Sciatic nerve (tissue), 2 donors: Measurements from ENCODE around the gene ZC3H7A. TPM values are rescaled to one million over a fixed set of nuclear protein-coding genes. Genes with fewer than 3 reads are reported as not detected.
A peak's percentile ranks its signal among the peaks of the same experiment; 100 is the strongest.
"Not testable (repeated sequence)": the region's sequence is repeated elsewhere in the genome, so short reads cannot be mapped to it uniquely, and the experiment has no call there.

Experiments used
- ATAC-seq: fragments of 200-7000 bp; cut with Tn5 transposase; one replicate; pipeline ENCODE4 v1.9.1; 2020; ENCODE audit warnings: mild to moderate bottlenecking, moderate library complexity
- DNase-seq: peaks from one replicate; pipeline ENCODE4 v3.0.0-alpha.2; 2020; ENCODE audit warnings: low spot score
- intact Hi-C: fragments of 100-400 bp; cut with DNase I; formaldehyde crosslinking; loops from one replicate; pipeline ENCODE4 v1.14.2; 2022
- total RNA-seq: library from RNA; stranded (reverse); fragmentation: NEBNext Ultra II Directional; extraction: Animal tissue kit (Norgen Biotek cat#: 25700); gene quantifications from one replicate; pipeline ENCODE4 v1.2.1, GENCODE V29; 2021
- donor health status: DM: no; HTN: no; CAD: no.
- donor health status: DM: no; HTN: no; CAD: no.

Gene ZC3H7A, protein sequence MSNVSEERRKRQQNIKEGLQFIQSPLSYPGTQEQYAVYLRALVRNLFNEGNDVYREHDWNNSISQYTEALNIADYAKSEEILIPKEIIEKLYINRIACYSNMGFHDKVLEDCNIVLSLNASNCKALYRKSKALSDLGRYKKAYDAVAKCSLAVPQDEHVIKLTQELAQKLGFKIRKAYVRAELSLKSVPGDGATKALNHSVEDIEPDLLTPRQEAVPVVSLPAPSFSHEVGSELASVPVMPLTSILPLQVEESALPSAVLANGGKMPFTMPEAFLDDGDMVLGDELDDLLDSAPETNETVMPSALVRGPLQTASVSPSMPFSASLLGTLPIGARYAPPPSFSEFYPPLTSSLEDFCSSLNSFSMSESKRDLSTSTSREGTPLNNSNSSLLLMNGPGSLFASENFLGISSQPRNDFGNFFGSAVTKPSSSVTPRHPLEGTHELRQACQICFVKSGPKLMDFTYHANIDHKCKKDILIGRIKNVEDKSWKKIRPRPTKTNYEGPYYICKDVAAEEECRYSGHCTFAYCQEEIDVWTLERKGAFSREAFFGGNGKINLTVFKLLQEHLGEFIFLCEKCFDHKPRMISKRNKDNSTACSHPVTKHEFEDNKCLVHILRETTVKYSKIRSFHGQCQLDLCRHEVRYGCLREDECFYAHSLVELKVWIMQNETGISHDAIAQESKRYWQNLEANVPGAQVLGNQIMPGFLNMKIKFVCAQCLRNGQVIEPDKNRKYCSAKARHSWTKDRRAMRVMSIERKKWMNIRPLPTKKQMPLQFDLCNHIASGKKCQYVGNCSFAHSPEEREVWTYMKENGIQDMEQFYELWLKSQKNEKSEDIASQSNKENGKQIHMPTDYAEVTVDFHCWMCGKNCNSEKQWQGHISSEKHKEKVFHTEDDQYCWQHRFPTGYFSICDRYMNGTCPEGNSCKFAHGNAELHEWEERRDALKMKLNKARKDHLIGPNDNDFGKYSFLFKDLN
- total RNA-seq: 91.1 TPM

DNA sequence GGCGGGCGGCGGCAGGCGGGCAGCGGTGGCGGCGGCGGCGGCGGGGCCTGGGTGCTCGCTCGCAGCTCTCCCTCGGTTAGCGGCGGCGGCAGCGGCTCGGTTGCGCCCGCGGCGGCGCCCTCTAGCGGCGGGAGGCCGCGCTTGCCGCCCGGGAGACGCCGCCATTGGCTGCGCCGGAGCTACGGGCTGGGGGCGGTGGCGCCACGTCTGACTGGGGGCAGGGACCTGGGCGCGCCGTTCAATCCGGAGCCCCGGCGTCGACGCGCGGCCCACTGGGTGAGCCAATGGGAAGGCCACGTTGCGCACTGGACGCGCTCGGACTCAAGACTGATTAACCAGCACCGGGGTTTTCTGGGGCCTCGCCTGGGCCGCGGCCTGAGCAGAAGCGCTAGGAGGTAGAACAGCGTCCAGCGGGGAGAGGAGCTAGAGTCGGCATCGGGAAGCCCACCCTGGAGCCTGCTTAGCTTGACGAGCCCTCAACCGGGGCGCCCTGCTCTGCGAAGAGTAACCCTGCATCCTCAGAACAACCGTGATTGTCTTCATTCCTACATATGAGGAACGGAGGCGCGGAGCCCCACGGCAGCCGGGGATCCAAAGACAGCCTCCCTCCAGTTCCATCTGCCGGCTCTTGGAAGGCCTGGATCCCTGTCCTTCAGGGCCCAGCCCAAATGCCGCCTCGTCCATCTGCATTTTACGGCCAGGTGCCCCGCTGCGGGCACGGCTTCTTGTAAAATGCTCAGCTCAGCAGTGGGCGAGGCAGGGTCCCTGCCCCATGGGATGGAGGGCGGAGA, at the start of gene ZC3H7A:
ZC3H7A (minus strand) TSS at position 93 of the 791 bp plus-strand sequence. CDS start 14,904 bp downstream, outside the sequence.
- DNase-seq: peak; percentile 97
- peak; percentile 99 for ATAC-seq
- intact Hi-C loops: loop anchor here (10.0 kb wide), 1 partner anchor 53 kb away; the partner anchor contains the start of gene TXNDC11

DNA sequence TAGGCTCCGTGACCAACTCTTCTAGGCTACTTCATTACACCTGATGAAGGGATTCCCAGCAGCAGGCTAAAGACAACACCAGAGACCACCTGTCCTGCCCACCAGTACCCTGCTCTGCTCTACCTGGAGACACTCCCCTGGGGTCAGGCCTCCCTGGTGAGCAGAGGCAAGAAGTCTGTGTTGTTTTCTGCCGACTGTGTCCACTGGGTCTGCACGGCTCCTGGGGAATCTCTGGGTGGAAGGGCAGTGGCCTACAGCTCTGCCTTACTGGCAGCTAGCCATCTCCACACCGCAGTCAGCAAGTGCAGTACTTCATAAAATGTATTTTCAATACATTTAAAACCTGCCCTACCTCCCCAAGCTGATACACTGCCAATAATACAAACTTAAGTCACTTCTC, 47.4 kb upstream of the ZC3H7A start:
- intact Hi-C loops: no loop called here

DNA sequence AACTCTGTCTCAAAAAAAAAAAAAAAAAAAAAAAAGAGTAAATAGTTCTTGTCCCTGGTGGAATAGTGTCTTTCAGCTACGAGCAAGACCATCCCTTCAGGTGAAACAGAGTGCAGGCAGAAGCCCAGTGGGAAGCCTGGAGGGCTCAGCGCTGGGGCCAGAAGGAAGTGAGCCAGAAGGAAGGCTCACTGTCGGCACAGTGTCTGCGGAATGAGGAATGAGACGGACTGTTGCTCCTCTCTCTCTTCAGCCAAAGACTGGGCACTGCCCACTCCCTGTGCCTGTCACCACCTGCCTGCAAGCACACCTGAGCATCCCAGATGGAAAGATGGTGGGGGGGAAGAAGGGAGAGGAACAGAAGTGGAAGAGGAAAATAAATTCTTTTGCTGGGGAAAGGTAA, 46.8 kb upstream of the ZC3H7A start:
- intact Hi-C loops: no loop called here
- no peak for DNase-seq
- no peak for ATAC-seq

More for the DNA sequence above, 47.4 kb upstream of the ZC3H7A start:
- ATAC-seq (no peak), DNase-seq (no peak)

DNA sequence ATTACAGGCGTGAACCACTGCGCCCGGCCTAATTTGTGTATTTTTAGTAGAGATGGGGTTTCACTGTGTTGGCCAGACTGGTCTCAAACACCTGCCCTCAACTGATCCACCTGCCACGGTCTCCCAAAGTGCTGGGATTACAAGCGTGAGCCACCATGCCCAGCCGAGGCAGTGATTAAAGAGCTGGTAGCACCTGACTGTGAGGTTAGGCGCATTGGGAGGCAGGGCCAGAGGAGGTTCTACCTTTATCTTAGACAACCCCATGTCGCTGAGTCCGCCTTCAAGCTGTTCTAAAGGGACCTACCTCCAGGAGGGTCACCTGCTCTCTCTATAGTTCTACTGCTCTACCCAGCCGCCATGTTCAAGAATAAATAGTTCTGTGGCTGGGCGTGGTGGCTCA, 46.1 kb upstream of the ZC3H7A start:
- ATAC-seq (no peak), DNase-seq (no peak)
- intact Hi-C loops: no loop called here

DNA sequence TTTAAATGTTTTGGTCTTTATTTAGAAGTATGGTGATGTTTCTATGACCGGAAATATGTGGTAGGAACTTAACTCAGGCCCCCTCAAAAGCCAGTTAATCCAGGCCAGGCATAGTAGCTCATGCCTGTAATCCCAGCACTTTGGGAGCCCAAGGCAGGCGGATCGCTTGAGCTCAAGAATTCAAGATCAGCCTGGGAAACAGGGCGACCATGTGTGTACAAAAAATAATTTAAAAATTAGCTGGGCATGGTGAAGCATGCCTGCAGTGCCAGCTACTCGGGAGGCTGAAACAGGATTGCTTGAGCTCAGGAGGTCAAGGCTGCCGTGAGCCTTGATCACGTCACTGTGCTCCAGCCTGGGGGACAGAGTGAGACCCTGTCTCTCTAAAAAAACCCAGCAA, 44.0 kb upstream of the ZC3H7A start:
- DNase-seq: no peak
- ATAC-seq: no peak
- intact Hi-C loops: no loop called here

DNA sequence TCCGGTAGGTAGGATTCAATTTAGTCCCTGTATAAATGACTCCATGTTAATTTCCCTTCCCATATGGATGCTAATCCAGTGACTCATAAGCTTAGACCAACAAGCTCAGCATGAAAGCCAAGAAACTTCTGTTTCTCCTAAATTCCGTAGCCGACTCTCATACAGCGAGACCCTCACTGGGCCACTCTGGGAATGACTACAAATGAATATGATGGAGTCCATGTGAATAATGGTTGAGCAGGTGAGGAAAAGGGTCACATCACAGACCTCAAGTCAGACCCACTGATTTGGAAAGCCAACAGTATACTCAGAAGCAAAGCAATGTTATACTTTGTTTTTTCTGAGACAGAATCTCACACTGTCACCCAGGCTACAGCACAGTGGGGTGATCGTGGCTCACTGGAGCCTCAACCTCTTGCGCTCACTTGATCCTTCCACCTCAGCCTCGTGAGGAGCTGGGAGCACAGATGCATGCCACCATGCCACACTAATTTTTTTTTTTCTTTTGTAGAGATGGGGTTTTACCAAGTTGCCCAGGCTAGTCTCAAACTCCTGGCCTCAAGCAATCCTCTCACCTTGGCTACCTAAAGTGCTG, 39.7 kb upstream of the ZC3H7A start:
- intact Hi-C loops: no loop called here

DNA sequence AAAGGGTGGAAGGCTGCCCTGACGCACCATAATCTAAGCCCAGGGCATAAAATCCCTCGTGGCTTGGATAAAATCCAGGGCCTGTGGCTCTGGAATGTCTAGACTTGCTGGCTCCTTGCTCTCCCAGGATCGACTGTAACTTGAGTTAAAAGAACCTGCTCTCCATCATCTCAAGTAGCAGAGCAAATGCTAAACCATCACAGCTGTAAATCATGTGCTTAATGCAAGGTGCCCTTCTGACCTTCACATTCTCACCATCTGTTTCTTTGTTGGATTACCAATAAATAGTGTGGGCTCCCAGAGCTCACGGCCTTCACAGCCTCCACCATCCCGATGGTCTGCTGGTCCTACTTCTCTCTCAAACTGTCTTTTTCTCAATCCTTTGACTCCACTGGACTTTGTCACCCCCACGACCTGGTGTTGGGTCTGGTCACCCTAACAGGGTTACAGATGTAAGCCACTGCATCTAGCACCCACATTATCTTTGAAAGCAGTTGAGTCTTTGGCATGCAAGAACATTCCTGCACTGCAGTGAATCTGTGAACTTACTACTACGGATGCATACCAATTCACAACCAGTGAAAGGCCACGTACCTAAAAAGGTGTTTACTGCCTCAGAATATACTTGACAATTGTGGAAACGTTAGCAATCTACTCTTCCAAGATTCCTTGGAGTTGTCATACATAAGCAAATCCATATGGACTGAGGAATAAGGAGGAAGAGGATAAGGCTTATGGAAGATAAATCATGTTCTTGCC, 39.0 kb upstream of the ZC3H7A start:
- DNase-seq (no peak), ATAC-seq (no peak)
- intact Hi-C loops: no loop called here

More for the DNA sequence above, 39.7 kb upstream of the ZC3H7A start:
- ATAC-seq (no peak), DNase-seq (no peak)

DNA sequence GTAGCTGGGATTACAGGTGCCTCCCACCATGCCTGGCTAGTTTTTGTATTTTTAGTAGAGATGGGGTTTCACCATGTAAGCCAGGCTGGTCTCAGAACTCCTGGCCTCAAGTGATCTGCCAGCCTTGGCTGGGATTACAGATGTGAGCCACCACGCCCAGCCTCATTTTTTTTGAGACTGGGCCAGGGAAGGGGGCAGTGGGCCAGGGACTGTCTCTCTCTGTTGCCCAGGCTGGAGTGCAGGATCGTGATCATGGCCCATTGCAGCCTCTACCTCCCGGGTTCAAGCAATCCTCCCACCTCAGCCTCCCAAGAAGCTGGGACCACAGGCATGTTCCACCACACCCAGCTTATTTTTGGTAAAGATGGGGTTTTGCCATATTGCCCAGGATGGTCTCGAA, 38.3 kb upstream of the ZC3H7A start:
- DNase-seq (no peak), ATAC-seq (no peak)
- intact Hi-C loops: no loop called here

DNA sequence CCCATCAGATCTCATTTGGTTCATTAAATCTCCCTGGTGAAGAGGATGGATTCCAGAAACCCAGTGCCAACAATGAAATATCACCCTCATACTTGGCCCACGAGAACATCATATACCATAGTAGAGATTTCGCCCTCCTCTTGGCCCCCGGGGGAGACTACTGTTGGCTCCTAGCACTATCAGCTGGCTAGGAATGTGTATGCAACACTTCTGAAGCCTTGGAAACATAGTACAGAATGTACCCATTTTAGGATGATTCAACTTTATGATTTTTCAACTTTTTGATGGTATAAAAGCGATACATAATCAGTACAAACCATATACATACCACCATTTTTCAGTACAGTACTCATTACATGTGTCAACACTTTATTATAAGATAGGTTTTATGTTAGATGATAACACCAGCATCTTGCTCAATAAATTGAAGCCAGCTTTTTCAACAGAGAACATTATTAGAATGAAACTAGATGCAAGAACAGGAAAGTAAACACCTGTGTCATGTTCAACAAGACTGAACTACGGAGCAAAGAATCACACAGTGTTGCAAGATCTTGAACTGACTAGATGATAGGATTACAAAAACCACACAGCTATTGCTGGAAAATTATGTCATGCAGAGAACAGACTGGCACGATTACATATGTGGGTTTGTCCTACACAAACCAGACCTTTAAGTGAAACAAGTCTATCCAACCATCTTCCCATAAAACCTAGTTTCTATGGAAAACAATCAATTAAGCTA, 37.1 kb upstream of the ZC3H7A start:
- intact Hi-C loops: no loop called here
- DNase-seq: no peak
- ATAC-seq: no peak

DNA sequence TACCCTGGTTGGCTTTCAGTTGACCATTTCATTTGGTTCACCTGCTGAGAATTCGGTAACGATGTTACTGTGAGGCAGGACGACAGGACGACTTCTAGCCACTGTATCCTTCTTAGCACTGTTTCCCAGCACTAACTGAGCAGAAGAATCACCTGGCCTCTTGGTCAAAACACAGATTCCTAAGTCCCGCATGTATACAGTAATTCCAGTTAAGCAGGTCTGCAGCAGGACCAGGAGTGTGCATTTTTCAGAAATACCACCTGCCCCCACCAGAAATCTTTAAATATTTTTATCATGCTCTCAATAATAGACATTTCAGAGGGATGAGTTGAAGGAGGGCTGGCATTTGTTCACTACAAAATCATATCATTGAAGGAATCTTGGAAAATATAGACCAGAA, 31.6 kb upstream of the ZC3H7A start:
- no peak for ATAC-seq
- no peak for DNase-seq
- intact Hi-C loops: no loop called here

DNA sequence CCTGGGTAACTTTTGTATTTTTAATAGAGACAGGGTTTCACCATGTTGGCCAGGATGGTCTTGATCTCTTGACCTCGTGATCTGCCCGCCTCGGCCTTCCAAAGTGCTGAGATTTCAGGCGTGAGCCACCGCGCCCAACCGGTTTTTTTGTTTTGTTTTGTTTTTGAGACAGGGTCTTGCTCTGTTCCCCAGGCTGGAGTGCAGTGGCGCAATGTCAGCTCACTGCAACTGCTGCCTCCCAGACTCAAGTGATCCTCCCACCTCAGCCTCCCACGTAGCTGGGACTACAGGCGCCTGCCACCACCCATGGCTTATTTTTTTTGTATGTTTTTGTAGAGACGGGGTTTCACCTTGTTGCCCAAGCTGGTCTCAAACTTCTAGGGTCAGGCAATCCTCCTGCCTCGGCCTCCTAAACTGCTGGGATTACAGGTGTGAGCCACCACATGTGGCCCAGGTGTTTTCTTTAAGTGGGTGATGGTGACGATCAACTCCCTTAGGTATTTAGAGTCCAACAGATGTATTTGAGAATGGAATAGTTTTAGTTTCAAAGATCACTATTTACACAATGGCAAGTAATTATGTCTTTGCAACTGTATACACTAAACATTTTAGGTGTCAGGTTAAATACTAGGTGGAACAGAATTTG, 28.6 kb upstream of the ZC3H7A start:
- intact Hi-C loops, ATAC-seq, DNase-seq: not testable (repeated sequence)

DNA sequence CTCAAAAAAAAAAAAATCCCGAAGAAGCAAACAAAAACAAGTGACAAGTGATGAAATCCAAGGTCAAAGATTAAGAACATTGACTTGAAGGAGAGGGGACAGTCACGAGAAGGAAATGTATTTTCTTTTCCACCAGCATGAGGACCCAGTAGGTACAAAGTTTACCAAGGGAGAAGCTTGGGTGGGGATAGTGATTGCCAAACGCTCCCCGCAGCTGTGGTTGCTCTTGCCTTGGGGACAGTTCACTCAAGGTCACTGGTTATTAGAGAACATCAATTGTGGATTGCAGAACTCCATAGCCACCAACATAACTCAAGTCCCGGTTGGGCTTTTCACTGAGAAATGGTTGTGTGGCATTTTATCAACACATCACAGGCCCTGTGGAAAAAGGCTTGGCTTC, 27.3 kb upstream of the ZC3H7A start:
- intact Hi-C loops: no loop called here
- ATAC-seq (peak; percentile 85), DNase-seq (no peak)

DNA sequence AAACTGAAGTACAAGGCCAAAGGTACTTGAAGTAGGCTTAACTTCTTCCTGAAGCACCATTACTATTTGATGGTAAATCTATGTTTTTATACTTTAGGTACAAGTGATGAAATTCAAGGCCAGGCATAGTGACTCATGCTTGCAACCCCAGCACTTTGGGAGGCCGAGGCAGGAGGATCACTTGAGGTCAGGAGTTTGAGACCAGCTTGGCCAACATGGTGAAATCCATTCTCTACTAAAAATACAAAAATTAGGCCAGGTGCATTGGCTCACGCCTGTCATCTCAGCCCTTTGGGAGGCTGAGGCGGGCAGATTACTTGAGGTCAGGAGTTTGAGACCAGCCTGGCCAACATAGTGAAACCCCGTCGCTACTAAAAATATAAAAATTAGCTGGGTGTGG, 26.6 kb upstream of the ZC3H7A start:
- ATAC-seq, intact Hi-C loops, DNase-seq: not testable (repeated sequence)

DNA sequence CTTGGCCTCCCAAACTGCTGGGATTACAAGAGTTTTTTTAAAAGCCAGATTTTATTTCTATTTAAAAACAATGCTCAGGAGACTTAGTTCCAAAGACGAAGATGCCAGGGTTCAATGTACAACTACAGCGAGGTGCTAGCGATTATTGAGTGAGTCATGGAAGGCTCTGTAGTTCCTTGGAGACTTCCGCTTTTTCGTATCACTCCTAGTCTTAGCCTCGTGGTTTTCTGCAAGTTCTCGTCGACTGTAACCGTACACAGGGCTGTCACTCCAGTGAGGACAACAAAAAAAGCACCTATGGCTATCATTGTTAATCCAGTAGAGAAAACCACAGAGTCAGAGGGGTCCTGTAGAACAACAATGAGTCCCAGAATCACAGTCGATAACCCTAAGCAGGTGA, 22.7 kb upstream of the ZC3H7A start:
- intact Hi-C loops: loop anchor here (10.0 kb wide), 1 partner anchor 415 kb away; no protein-coding TSS in a partner anchor
- DNase-seq (no peak), ATAC-seq (no peak)

DNA sequence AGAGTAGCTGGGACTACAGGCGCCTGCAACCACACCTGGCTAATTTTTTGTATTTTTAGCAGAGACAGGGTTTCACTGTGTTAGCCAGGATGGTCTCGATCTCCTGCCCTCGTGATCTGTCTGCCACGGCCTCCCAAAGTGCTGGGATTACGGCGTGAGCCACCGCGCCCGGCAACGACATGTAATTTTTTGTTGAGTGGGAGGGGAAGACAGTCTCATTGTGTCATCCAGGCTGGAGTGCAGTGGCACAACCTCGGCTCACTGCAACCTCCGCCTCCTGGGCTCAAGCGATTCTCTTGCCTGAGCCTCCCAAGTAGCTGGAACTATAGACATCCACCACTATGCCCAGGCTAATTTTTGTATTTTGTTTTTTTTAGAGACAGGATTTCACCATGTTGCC, 21.9 kb upstream of the ZC3H7A start:
- ATAC-seq, DNase-seq: not testable (repeated sequence)
- intact Hi-C loops: loop anchor here (10.0 kb wide), 1 partner anchor 414 kb away; no protein-coding TSS in a partner anchor

DNA sequence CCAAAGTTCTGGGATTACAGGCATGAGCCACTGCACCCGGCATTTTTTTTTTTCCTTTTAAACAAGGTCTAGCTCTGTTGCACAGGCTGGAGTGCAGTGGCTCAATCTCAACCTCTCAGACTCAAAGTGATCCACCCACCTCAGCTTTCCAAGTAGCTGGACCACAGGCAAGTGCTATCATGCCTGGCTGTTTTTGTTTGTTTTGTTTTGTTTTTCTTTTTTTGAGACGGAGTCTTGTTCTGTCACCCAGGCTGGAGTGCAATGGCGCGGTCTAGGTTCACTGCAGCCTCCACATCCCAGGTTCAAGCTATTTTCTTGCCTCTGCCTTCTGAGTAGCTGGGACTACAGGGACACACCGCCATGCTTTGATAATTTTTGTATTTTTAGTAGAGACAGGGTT, 19.1 kb upstream of the ZC3H7A start:
- ATAC-seq: no peak
- DNase-seq: no peak
- intact Hi-C loops: loop anchor here (10.0 kb wide), 1 partner anchor 411 kb away; no protein-coding TSS in a partner anchor
